GM13977 (cell line): ENCODE results near the gene GNG14.

Experiments
- DNase-seq: peaks from one replicate; pipeline ENCODE4 v3.0.0; 2012; ENCODE audit warnings: low spot score
- in situ Hi-C: fragments of 300-500 bp; cut with MboI; formaldehyde crosslinking; loops from one replicate; pipeline ENCODE4 v1.12.0; 2022; ENCODE audit warnings: low sequenced_read_pairs, low pct_unique_long_range_greater_than_20kb, mixed read lengths, inconsistent platforms; ENCODE audit not compliant: unreplicated experiment
- TF ChIP-seq, protein P1 (sequence below): IDR thresholded peaks from 2 replicates; pipeline ENCODE4 v1.5.1; 2012; ENCODE audit warnings: mild to moderate bottlenecking, control low read depth; ENCODE audit not compliant: insufficient read depth; ENCODE audit errors: extremely low read depth, missing control alignments

Gene GNG14

DNA sequence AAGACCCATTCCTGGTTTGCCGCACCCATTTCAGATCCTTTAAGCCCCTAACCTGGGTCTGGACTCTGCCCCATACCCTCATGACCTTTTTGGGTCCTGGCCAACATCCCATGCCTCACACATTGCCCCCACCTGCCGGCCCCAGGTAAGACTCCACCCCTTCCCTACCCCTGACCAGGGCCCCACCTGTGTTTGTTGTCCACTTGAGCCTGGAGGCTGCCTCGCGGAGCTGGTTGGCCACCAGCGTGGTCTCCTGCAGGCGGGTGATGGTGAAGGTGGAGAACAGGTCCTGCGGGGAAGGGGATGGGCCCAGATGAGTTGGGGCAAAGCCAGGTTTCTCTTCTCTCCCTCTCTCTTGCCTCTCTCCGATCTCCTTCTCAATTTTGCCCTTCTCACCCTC is 40.8 kb upstream of the GNG14 start:
- in situ Hi-C loops: no loop called here
- TF ChIP-seq, protein P1, sequence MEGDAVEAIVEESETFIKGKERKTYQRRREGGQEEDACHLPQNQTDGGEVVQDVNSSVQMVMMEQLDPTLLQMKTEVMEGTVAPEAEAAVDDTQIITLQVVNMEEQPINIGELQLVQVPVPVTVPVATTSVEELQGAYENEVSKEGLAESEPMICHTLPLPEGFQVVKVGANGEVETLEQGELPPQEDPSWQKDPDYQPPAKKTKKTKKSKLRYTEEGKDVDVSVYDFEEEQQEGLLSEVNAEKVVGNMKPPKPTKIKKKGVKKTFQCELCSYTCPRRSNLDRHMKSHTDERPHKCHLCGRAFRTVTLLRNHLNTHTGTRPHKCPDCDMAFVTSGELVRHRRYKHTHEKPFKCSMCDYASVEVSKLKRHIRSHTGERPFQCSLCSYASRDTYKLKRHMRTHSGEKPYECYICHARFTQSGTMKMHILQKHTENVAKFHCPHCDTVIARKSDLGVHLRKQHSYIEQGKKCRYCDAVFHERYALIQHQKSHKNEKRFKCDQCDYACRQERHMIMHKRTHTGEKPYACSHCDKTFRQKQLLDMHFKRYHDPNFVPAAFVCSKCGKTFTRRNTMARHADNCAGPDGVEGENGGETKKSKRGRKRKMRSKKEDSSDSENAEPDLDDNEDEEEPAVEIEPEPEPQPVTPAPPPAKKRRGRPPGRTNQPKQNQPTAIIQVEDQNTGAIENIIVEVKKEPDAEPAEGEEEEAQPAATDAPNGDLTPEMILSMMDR: no peak
- no peak for DNase-seq

DNA sequence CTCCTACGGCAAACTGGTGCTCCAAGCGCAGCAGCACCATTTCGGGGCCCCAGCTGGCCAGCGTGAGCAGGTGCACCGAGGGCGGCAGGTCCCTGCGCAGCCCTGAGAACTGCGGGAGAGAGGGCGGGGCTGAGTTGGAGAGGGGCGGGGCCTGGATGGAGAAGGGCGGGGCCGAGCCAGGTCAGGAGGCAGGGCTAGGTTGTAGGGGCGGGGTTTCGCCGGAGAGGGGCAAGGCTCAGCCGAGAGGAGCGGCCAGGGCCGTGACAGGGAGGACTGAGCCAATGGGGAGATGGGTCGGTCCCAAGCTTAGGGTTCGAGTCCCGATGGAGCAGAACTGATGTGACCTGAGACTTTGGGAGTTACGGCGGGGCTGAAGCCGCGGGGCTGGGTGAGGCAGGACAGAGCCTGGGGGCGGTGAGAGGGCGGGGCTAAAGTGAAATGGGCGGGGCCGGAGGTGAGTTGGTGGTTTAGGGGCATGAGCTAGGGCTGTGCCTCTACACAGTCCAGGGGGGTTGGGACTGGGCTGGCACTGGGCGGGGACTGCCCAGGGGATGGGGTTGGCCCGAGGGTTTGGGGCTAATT is 40.2 kb upstream of the GNG14 start:
- TF ChIP-seq, protein P1: no peak
- DNase-seq: peak; percentile 66
- in situ Hi-C loops: no loop called here

DNA sequence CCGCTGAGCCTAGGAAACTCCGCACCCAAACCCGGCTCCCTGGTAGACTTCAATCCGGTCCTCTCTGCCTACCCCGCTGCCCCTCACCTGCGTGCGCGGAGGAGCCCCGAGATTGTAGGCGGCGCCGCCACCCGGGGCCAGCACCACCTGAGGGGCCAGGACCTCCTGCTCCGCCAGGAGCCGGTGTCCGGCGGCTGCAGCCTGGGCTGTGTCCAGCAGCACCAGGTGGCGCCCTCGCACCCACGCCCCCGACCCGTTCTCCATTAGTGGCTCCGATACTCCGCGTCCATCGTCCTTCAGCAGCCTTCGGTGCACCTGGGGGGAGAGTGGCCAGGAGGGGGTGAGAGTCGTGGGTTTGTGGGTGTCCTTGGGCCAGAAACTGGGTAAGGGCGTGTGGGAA is 39.7 kb upstream of the GNG14 start:
- TF ChIP-seq, protein P1: peak; percentile 6
- in situ Hi-C loops: no loop called here
- no peak for DNase-seq

- DNase-seq: no peak
- in situ Hi-C loops: no loop called here
- TF ChIP-seq, protein P1: no peak
Measured at GRCh38 chr19:12649941-12650340, 37.9 kb upstream of the GNG14 start.

- no peak for DNase-seq
- in situ Hi-C loops: no loop called here
- TF ChIP-seq, protein P1: no peak
Measured at GRCh38 chr19:12652219-12652618, 35.6 kb upstream of the GNG14 start.

DNA sequence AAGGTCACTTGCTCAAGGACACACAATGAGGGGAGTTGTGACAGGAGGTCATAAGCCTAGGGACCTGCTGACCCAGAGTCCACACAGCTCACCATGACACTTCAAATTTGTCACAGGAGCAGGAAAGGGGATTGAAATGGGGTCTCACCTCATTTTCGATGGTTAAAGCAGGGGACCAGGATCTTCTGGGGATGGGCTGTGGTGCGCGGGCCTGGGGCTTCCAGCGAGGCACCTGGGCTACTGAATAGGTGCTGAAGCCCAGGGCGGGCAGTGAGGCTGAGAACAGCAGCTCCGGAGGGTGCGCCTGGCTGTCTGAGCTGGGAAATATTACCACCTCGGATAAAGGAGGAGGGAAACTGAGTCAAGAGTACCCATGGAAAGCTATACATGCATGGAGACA is 32.3 kb upstream of the GNG14 start:
- in situ Hi-C loops: no loop called here
- TF ChIP-seq, protein P1: no peak

More for the DNA sequence above, 32.3 kb upstream of the GNG14 start:
- no peak for DNase-seq
